NT2/D1 (cell line): ENCODE measurements around the gene PDE8A.

ENCODE experiments used
- SUZ12 ChIP-seq: IDR thresholded peaks from 2 replicates; pipeline ENCODE4 v1.6.1; 2011; ENCODE audit not compliant: insufficient read length, insufficient read depth; ENCODE audit errors: extremely low read depth
- YY1 ChIP-seq: IDR thresholded peaks from 2 replicates; pipeline ENCODE4 v1.6.1; 2011; ENCODE audit not compliant: insufficient read length, insufficient read depth
- ZNF274 ChIP-seq: IDR thresholded peaks from 2 replicates; pipeline ENCODE4 v1.6.1; 2011; ENCODE audit warnings: mild to moderate bottlenecking, low read depth, low read length

DNA sequence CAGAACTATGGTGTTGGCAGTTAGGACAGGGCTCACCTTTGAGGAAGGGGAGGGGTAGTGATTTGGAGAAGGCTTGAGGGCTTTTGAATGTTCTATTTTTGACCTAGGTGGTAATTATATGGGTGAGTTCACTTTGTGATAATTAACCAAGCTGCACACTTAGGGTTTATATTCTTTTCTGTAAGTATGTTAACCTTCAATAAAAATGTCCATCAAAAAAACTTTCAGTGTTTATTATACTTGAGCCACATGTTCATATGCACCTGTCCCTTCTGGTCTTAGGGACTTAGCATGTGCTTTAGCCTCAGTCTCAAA is 28.4 kb downstream of the PDE8A start:
- TF ChIP-seq ZNF274 (no peak), YY1 (no peak), SUZ12 (no peak)
